Esophagus muscularis mucosa (tissue), 3 donors: ENCODE data around the gene KCNQ1.

ENCODE experiments used
- POLR2A ChIP-seq: fragments of 450-650 bp; IDR thresholded peaks from one replicate; pipeline ENCODE4 v1.6.1; 2017; ENCODE audit warnings: antibody characterized with exemption, moderate library complexity, mild to moderate bottlenecking, low read depth
- TF ChIP-seq, protein P1 (sequence below), 3 experiments: fragments of 200-600 bp in 2 of 3; fragments of 450-650 bp in 1 of 3; sonication (generic) in 2 of 3; IDR thresholded peaks; one replicate each; pipeline ENCODE4 v1.5.1; 2017 to 2019; ENCODE audit warnings: antibody characterized with exemption in 3 of 3, mild to moderate bottlenecking in 2 of 3, moderate library complexity in 1 of 3

- TF ChIP-seq, protein P1, sequence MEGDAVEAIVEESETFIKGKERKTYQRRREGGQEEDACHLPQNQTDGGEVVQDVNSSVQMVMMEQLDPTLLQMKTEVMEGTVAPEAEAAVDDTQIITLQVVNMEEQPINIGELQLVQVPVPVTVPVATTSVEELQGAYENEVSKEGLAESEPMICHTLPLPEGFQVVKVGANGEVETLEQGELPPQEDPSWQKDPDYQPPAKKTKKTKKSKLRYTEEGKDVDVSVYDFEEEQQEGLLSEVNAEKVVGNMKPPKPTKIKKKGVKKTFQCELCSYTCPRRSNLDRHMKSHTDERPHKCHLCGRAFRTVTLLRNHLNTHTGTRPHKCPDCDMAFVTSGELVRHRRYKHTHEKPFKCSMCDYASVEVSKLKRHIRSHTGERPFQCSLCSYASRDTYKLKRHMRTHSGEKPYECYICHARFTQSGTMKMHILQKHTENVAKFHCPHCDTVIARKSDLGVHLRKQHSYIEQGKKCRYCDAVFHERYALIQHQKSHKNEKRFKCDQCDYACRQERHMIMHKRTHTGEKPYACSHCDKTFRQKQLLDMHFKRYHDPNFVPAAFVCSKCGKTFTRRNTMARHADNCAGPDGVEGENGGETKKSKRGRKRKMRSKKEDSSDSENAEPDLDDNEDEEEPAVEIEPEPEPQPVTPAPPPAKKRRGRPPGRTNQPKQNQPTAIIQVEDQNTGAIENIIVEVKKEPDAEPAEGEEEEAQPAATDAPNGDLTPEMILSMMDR (IDR thresholded peaks at IDR 0.05): no peak
- TF ChIP-seq POLR2A: no peak
These were observed 394.7 kb downstream of the KCNQ1 start for GRCh38 chr11:2839395-2839943.
